T-cell (primary cell): ENCODE measurements around the gene SERPING1. TPM values are rescaled to one million over a fixed set of nuclear protein-coding genes. Genes with fewer than 3 reads are reported as not detected.

ENCODE experiments used
- ATAC-seq, 4 experiments: fragments of 200-7000 bp in 3 of 4; fragments of 150-1000 bp in 1 of 4; cut with Tn5 transposase; replicated peaks in 1 of 4; 1 replicate in 3 of 4; 2 replicates in 1 of 4; pipeline ENCODE4 v1.10.0; 2021; ENCODE audit warnings: moderate library complexity in 3 of 4, mild to moderate bottlenecking in 2 of 4, moderate number of reproducible peaks in 1 of 4
- CTCF ChIA-PET, 2 donors: fragments of 300-600 bp; sonication (Branson Sonifier 250); formaldehyde crosslinking; loops; one replicate each; lab custom pipeline; 2022; ENCODE audit warnings: antibody characterized with exemption in 2 of 2; lab: Charles Lee
- POLR2A ChIA-PET, 2 donors: fragments of 300-600 bp; sonication (Branson Sonifier 250); formaldehyde crosslinking; loops; one replicate each; lab custom pipeline; 2022; ENCODE audit warnings: antibody characterized with exemption in 2 of 2; lab: Charles Lee
- DNase-seq, 35 experiments: peaks; one replicate each; pipeline versions ENCODE4 v3.0.0 to v3.0.0-alpha.2; 2013 to 2023
- H3K27ac ChIP-seq: one replicate; pipeline ENCODE4 v1.5.1; 2013; ENCODE audit warnings: low read length
- H3K27me3 ChIP-seq, 2 experiments: replicated peaks in 1 of 2; 1 replicate in 1 of 2; 2 replicates in 1 of 2; pipeline versions ENCODE4 v1.6.1 to v1.7.0; 2013; ENCODE audit warnings: low read length in 1 of 2, mixed read lengths in 1 of 2; ENCODE audit not compliant: control insufficient read depth in 2 of 2, insufficient read depth in 2 of 2; ENCODE audit errors: extremely low read depth in 1 of 2
- H3K36me3 ChIP-seq, 2 donors: 1 replicate in 1 of 2; 2 replicates in 1 of 2; pipeline versions ENCODE4 v1.6.1 to v1.7.0; 2013; ENCODE audit warnings: low read length in 1 of 2; ENCODE audit not compliant: control insufficient read depth in 2 of 2, insufficient read depth in 1 of 2; ENCODE audit errors: extremely low read depth in 1 of 2
- H3K4me1 ChIP-seq, 2 experiments: 1 replicate in 1 of 2; 2 replicates in 1 of 2; pipeline versions ENCODE4 v1.6.1 to v1.7.0; 2013; ENCODE audit warnings: low read length in 2 of 2, mixed read lengths in 1 of 2; ENCODE audit not compliant: insufficient read depth in 2 of 2, control insufficient read depth in 1 of 2; ENCODE audit errors: extremely low read depth in 1 of 2
- H3K4me3 ChIP-seq, 2 donors: 1 replicate in 1 of 2; 2 replicates in 1 of 2; pipeline versions ENCODE4 v1.5.1 to v1.7.0; 2013; ENCODE audit warnings: mild to moderate bottlenecking in 2 of 2, low read length in 1 of 2, moderate library complexity in 1 of 2; ENCODE audit not compliant: control insufficient read depth in 1 of 2; ENCODE audit errors: extremely low read depth in 1 of 2
- H3K9me3 ChIP-seq: 2 replicates; pipeline ENCODE4 v1.7.0; 2013
- H3K27ac Mint-ChIP-seq, 2 donors: one replicate each; pipeline ENCODE4 v1.8.0; 2020 to 2021; ENCODE audit warnings: mild to moderate bottlenecking in 2 of 2, mixed read lengths in 2 of 2
- H3K27me3 Mint-ChIP-seq, 2 donors: one replicate each; pipeline ENCODE4 v1.8.0; 2021 to 2022; ENCODE audit warnings: mixed read lengths in 2 of 2
- H3K36me3 Mint-ChIP-seq: one replicate; pipeline ENCODE4 v1.8.0; 2021; ENCODE audit warnings: mixed read lengths
- H3K4me1 Mint-ChIP-seq, 3 donors: one replicate each; pipeline ENCODE4 v1.8.0; 2020 to 2022; ENCODE audit warnings: mixed read lengths in 3 of 3, mild to moderate bottlenecking in 1 of 3
- H3K4me3 Mint-ChIP-seq, 3 donors: one replicate each; pipeline ENCODE4 v1.8.0; 2020 to 2022; ENCODE audit warnings: mild to moderate bottlenecking in 3 of 3, mixed read lengths in 3 of 3, moderate library complexity in 3 of 3
- H3K9me3 Mint-ChIP-seq, 3 donors: one replicate each; pipeline ENCODE4 v1.8.0; 2020 to 2022; ENCODE audit warnings: mixed read lengths in 3 of 3
- WGBS: methylation state at CpG from one replicate; pipeline ENCODE4 v1.1.5; 2013; ENCODE audit warnings: missing lambda C conversion rate; ENCODE audit not compliant: insufficient coverage; 5-methylcytosine and 5-hydroxymethylcytosine counted together
- total RNA-seq, 35 experiments: library from RNA in 6 of 35; stranded (reverse) in 6 of 35; fragments of 120-200 nt in 1 of 35; gene quantifications; one replicate each; pipeline versions ENCODE4 v1.2.1 to v1.2.4 and lab custom pipeline; 2013 to 2026

Gene SERPING1
- total RNA-seq, 5 donors from 2014 or later (not counting 1 experiment from before 2014, with no cell fraction given): 1.5 to 2.8 (median 1.9) TPM; not detected in 2

DNA sequence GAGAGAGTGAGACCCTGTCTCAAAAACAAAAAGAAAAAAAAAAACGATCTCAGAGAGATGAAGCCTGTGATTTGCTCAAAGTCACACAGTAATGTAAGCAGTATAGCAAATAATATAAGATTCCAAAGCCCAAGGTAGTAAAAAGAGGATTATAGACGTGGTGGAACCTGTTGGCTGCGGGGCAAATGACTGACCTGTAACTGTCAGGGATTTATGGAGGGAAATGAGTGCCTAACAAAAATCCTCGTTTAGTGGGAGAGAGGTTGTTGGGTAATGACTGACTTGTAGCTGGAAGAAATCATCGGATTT, 59.4 kb downstream of the SERPING1 start:
- peaks cover 34 to 45% (median 45%) of the 10 kb centered on the region in 3 donors for H3K4me1 Mint-ChIP-seq
- ChIA-PET CTCF (interaction anchor here (0.9 to 2.4 kb wide), 3 partner anchors 12 to 89 kb away, joined by 3 to 16 read pairs (median 8); partner anchors contain the start of gene UBE2L6 (in 1 of the 2)), POLR2A (interaction anchor here in 1 of 2 donors (0.5 to 0.7 kb wide), 3 partner anchors 52 to 113 kb away, joined by 3 to 7 read pairs (median 3); partner anchors contain the start of gene UBE2L6)
- H3K4me3 Mint-ChIP-seq: peak overlapping the region; percentile 63 to 99 (median 87)
- H3K4me1 ChIP-seq: peaks cover 5 to 32% of the 10 kb centered on the region in 2 experiments
- 27% methylated on average over 3 of the region's 5 CpGs for WGBS
- H3K27me3 ChIP-seq: no peaks in the 10 kb centered on the region
- no peaks in the 10 kb centered on the region for H3K9me3 ChIP-seq
- ATAC-seq (no peak), DNase-seq (no peak)
- H3K36me3 ChIP-seq: peaks cover 5 to 25% of the 10 kb centered on the region in 2 donors
- peak overlapping the region; percentile 90 for H3K27ac ChIP-seq
- H3K27ac Mint-ChIP-seq: peak overlapping the region; percentile 95 to 97
- H3K36me3 Mint-ChIP-seq: peaks cover 22% of the 10 kb centered on the region
- H3K27me3 Mint-ChIP-seq: no peaks in the 10 kb centered on the region
- peak overlapping the region in 1 of 2 donors; percentile 70 for H3K4me3 ChIP-seq
- no peaks in the 10 kb centered on the region for H3K9me3 Mint-ChIP-seq

- DNase-seq (peak; percentile 96 to 100 (median 98)), ATAC-seq (peak; percentile 96 to 99 (median 98))
- WGBS: 0% methylated on average over 45 of the region's 45 CpGs
- Mint-ChIP-seq H3K27ac (peak within 1 kb of the TSS; percentile 95 to 97), H3K27me3 (no peaks in the 10 kb centered on the region), H3K9me3 (no peaks in the 10 kb centered on the region), H3K36me3 (peaks cover 26% of the 10 kb centered on the region), H3K4me3 (peak within 1 kb of the TSS; percentile 87 to 99 (median 97)), H3K4me1 (peaks cover 38 to 48% (median 41%) of the 10 kb centered on the region in 3 donors)
- Histone ChIP-seq H3K9me3 (no peaks in the 10 kb centered on the region), H3K4me1 (peaks cover 5 to 27% of the 10 kb centered on the region in 2 experiments), H3K4me3 (peak within 1 kb of the TSS; percentile 70 to 91), H3K27me3 (no peaks in the 10 kb centered on the region), H3K27ac (peak within 1 kb of the TSS; percentile 90), H3K36me3 (peaks cover 5 to 31% of the 10 kb centered on the region in 2 donors)
- CTCF ChIA-PET: interaction anchor here (0.7 to 2.4 kb wide), 4 partner anchors 8 to 89 kb away, joined by 3 to 16 read pairs (median 6); partner anchors contain the start of genes UBE2L6 (in 1 of the 2) and YPEL4 (in 1 of the 2)
- POLR2A ChIA-PET: interaction anchor here (0.6 to 1.0 kb wide), 2 partner anchors 9 to 113 kb away, joined by 3 to 4 read pairs; no protein-coding TSS in a partner anchor
These were observed 59.9 kb downstream of the SERPING1 start, which contains the start of gene CLP1 for GRCh38 chr11:57657194-57658022. Gene CLP1 (plus strand): TSS chr11:57657762. CDS start chr11:57659477, 1,715 bp downstream.

- peak in 1 of 35 experiments; percentile 26 for DNase-seq
- H3K9me3 Mint-ChIP-seq: no peaks in the 10 kb centered on the region
These were observed 60.5 kb downstream of the SERPING1 start for GRCh38 chr11:57658023-57658361.

GRCh38 chr11:57659669-57660068, 62.2 kb downstream of the SERPING1 start:
- CTCF ChIA-PET: interaction anchor here in 1 of 2 donors (0.5 to 0.6 kb wide), 2 partner anchors 55 to 57 kb away, joined by 3 to 4 read pairs; no protein-coding TSS in a partner anchor
- peaks cover 30% of the 10 kb centered on the region for H3K36me3 Mint-ChIP-seq
- H3K4me1 ChIP-seq: peaks cover 5 to 25% of the 10 kb centered on the region in 2 experiments
- no peak for DNase-seq
- peaks cover 33 to 43% (median 41%) of the 10 kb centered on the region in 3 donors for H3K4me1 Mint-ChIP-seq
- H3K27ac Mint-ChIP-seq: no peak overlapping the region
- no peaks in the 10 kb centered on the region for H3K27me3 ChIP-seq
- H3K4me3 ChIP-seq: no peak overlapping the region
- H3K36me3 ChIP-seq: peaks cover 5 to 37% of the 10 kb centered on the region in 2 donors
- POLR2A ChIA-PET: interaction anchor here in 1 of 2 donors (0.6 kb wide), 1 partner anchor 29 kb away, joined by 3 read pairs; no protein-coding TSS in a partner anchor
- H3K4me3 Mint-ChIP-seq: peak overlapping the region in 1 of 3 donors; percentile 87
- ATAC-seq: no peak
- H3K9me3 Mint-ChIP-seq: no peaks in the 10 kb centered on the region
- 90% methylated on average over 6 of the region's 14 CpGs for WGBS
- no peaks in the 10 kb centered on the region for H3K27me3 Mint-ChIP-seq
- no peaks in the 10 kb centered on the region for H3K9me3 ChIP-seq
- H3K27ac ChIP-seq: no peak overlapping the region

More at GRCh38 chr11:57658023-57658361, 60.5 kb downstream of the SERPING1 start:
- H3K4me3 Mint-ChIP-seq: peak overlapping the region; percentile 87 to 99 (median 97)
- CTCF ChIA-PET: interaction anchor here (0.7 to 2.4 kb wide), 2 partner anchors 9 to 14 kb away, joined by 4 to 16 read pairs; partner anchors contain the start of gene YPEL4 (in 1 of the 2)
- ATAC-seq: peak in 1 of 4 experiments; percentile 15
- H3K27ac Mint-ChIP-seq: peak overlapping the region; percentile 95 to 97
- WGBS: 0% methylated on average over 3 of the region's 8 CpGs
- H3K36me3 ChIP-seq: peaks cover 5 to 35% of the 10 kb centered on the region in 2 donors
- H3K27me3 Mint-ChIP-seq: no peaks in the 10 kb centered on the region
- no peaks in the 10 kb centered on the region for H3K9me3 ChIP-seq
- H3K27me3 ChIP-seq: no peaks in the 10 kb centered on the region
- peak overlapping the region; percentile 70 to 91 for H3K4me3 ChIP-seq
- peaks cover 5 to 25% of the 10 kb centered on the region in 2 experiments for H3K4me1 ChIP-seq
- H3K36me3 Mint-ChIP-seq: peaks cover 30% of the 10 kb centered on the region
- peaks cover 38 to 46% (median 41%) of the 10 kb centered on the region in 3 donors for H3K4me1 Mint-ChIP-seq
- peak overlapping the region; percentile 90 for H3K27ac ChIP-seq
- POLR2A ChIA-PET: interaction anchor here in 1 of 2 donors (1.0 kb wide), 1 partner anchor 9 kb away, joined by 4 read pairs; no protein-coding TSS in a partner anchor

DNA sequence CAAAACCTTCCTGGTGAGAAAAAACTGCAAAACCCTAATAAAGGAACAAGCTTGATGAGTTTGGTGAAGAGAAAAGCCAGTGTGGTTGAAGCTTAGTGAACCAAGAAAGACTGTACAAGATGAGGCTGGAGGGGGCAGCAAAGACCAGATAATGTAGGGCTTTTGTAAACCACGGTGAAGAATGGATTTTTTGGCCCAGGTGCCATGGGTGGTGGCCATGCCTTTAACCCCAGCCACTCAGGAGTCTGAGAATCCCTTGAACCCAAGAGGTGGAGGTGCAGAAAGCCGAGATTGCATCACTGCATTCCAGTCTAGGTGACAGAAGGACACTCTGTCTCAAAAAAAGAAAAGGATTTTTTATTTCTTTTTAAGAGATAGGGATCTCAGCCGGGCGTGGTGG, 65.4 kb downstream of the SERPING1 start:
- ATAC-seq (no peak), DNase-seq (peak in 1 of 35 experiments; percentile 24)
- Histone ChIP-seq H3K4me3 (no peak overlapping the region), H3K9me3 (no peaks in the 10 kb centered on the region), H3K36me3 (peaks cover 5 to 37% of the 10 kb centered on the region in 2 donors), H3K27me3 (no peaks in the 10 kb centered on the region), H3K4me1 (peaks cover 10 to 27% of the 10 kb centered on the region in 2 experiments), H3K27ac (no peak overlapping the region)
- Mint-ChIP-seq H3K9me3 (no peaks in the 10 kb centered on the region), H3K27me3 (no peaks in the 10 kb centered on the region), H3K27ac (no peak overlapping the region), H3K36me3 (peaks cover 30% of the 10 kb centered on the region), H3K4me3 (no peak overlapping the region), H3K4me1 (peaks cover 29 to 43% (median 40%) of the 10 kb centered on the region in 3 donors)
- ChIA-PET POLR2A (no interaction called here), CTCF (interaction anchor here in 1 of 2 donors (0.9 kb wide), 1 partner anchor 905 kb away, joined by 3 read pairs; no protein-coding TSS in a partner anchor)
- 30% methylated on average over 1 of the region's 4 CpGs for WGBS

DNA sequence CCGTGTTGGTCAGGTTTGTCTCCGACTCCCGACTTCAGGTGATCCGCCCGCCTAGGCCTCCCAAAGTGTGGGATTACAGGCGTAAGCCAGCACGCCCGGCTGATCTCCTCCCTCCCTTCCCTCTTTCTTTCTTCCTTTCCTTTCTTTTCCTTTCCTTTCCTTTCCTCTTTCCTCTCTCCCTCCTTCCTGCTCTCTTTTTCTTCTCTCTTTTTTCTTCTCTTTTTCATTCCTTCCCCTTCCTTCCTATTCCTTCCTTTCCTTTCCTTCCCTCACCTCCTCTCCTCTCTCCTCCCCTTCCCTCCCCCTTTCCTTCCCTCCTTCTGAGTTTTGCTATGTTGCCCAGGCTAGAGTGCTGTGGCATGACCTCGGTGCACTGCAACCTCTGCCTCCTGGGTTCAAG, 66.5 kb downstream of the SERPING1 start:
- 95% methylated on average over 6 of the region's 9 CpGs for WGBS
- ATAC-seq (no peak), DNase-seq (no peak)
- H3K27me3 ChIP-seq: no peaks in the 10 kb centered on the region
- H3K27ac Mint-ChIP-seq: no peak overlapping the region
- CTCF ChIA-PET: no interaction called here
- H3K4me3 Mint-ChIP-seq: no peak overlapping the region
- peaks cover 24 to 40% (median 37%) of the 10 kb centered on the region in 3 donors for H3K4me1 Mint-ChIP-seq
- H3K36me3 ChIP-seq: peaks cover 5 to 37% of the 10 kb centered on the region in 2 donors
- no peaks in the 10 kb centered on the region for H3K9me3 Mint-ChIP-seq
- no peaks in the 10 kb centered on the region for H3K27me3 Mint-ChIP-seq
- H3K4me3 ChIP-seq: no peak overlapping the region
- no peaks in the 10 kb centered on the region for H3K9me3 ChIP-seq
- peaks cover 8 to 18% of the 10 kb centered on the region in 2 experiments for H3K4me1 ChIP-seq
- no peak overlapping the region for H3K27ac ChIP-seq
- H3K36me3 Mint-ChIP-seq: peaks cover 28% of the 10 kb centered on the region
- POLR2A ChIA-PET: no interaction called here
